Tibial nerve (tissue), 4 donors: ENCODE data around the gene LPAR6.

ENCODE experiments used
- CTCF ChIP-seq, 5 experiments: fragments of 200-600 bp in 3 of 5; fragments of 450-650 bp in 2 of 5; sonication (generic) in 3 of 5; IDR thresholded peaks; one replicate each; pipeline ENCODE4 v1.5.1; 2016 to 2019; ENCODE audit warnings: antibody characterized with exemption in 5 of 5, mild to moderate bottlenecking in 3 of 5, moderate library complexity in 2 of 5
- EP300 ChIP-seq, 2 donors: sonication (generic); formaldehyde crosslinking; IDR thresholded peaks; one replicate each; pipeline ENCODE4 v1.6.1; 2017; ENCODE audit warnings: antibody characterized with exemption in 2 of 2, mild to moderate bottlenecking in 1 of 2
- POLR2A ChIP-seq, 2 donors: fragments of 450-650 bp; IDR thresholded peaks; one replicate each; pipeline ENCODE4 v1.6.1; 2017; ENCODE audit warnings: antibody characterized with exemption in 2 of 2, mild to moderate bottlenecking in 2 of 2, moderate library complexity in 2 of 2

GRCh38 chr13:48401480-48401879, 11.4 kb downstream of the LPAR6 start:
- TF ChIP-seq POLR2A (IDR thresholded peaks at IDR 0.05), result no peak
- TF ChIP-seq CTCF (IDR thresholded peaks at IDR 0.05), result no peak
- no peak for TF ChIP-seq EP300 (IDR thresholded peaks at IDR 0.05)
